ENCODE measurements around the gene SMYD2.

SMYD2 gene

DNA sequence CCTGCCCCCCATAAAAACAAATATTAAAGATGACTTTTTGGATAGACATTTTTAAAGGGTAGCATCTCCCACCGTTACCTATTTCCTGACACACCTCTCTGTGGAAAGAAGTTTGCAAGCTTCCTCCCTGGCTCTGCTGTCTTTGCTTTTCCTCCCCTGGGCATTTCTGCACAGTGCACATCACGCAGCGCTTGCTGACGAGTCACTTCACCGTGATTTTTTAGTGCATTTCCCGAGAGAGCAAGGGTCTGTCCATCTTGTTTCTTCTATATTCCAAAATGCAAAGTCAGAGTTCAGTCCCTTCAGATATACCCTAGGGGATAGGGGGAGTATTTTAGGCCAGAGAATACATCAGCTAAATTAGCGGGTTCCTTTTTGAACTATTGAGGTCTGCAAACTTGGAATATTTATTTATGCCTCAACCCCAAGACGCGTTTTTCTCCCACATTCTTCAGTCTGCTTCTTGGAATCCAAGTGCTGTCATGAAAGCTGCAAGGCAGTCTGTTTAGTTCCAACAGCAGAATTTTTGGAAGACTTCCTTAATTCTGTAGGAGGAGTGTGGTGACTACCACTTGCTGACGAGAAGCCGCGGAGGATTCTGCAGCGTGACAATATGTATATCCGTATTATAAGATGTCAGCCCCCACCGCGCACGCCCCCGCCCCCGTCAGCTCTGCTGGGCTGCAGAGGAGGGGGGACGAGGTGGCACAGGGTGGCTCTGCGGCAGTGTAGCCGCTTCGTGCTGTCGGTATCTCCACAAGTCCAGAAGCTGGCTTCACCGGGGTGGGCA lies 22.4 kb downstream of the SMYD2 start:
- DNase-seq (ENCODE audit: low read depth) = no peak
- TF ChIP-seq, protein P1, sequence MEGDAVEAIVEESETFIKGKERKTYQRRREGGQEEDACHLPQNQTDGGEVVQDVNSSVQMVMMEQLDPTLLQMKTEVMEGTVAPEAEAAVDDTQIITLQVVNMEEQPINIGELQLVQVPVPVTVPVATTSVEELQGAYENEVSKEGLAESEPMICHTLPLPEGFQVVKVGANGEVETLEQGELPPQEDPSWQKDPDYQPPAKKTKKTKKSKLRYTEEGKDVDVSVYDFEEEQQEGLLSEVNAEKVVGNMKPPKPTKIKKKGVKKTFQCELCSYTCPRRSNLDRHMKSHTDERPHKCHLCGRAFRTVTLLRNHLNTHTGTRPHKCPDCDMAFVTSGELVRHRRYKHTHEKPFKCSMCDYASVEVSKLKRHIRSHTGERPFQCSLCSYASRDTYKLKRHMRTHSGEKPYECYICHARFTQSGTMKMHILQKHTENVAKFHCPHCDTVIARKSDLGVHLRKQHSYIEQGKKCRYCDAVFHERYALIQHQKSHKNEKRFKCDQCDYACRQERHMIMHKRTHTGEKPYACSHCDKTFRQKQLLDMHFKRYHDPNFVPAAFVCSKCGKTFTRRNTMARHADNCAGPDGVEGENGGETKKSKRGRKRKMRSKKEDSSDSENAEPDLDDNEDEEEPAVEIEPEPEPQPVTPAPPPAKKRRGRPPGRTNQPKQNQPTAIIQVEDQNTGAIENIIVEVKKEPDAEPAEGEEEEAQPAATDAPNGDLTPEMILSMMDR (IDR thresholded peaks at IDR 0.05; ENCODE audit: insufficient read depth, low read depth, low read length, missing control alignments) = no peak
- H3K4me3 ChIP-seq (ENCODE audit: low read length) = no peak overlapping the region

DNA sequence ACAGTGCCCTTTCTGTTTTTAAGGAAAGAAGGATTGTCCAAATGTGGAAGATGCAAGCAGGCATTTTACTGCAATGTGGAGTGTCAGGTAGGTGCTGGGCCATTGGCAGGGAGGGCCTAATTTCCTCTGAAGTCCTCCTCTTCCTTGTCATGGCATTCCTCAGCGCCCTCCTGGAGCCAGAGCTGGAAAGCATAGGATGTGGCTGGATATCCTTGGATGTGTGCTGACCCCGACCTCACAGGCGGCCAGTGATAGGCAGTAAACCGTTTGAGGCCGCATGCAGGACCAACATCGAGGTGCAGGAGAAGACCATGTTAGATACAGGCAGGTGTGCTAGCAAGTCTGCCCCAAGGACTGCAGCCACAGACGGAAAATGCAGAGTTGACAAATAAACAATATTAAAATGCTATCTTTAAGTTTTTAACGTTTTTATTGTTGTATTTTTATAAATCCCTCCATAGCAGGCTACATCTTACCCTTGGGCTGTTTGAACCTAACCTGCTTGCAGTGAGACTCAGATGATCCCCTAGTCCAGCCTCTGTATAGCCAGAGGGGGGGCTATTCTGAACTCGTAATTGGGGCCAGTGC lies 24.3 kb downstream of the SMYD2 start:
- H3K4me3 ChIP-seq (ENCODE audit: low read length) = no peak overlapping the region
- no peak for DNase-seq (ENCODE audit: low read depth)
- TF ChIP-seq, protein P1 (IDR thresholded peaks at IDR 0.05; ENCODE audit: insufficient read depth, low read depth, low read length, missing control alignments) = no peak

DNA sequence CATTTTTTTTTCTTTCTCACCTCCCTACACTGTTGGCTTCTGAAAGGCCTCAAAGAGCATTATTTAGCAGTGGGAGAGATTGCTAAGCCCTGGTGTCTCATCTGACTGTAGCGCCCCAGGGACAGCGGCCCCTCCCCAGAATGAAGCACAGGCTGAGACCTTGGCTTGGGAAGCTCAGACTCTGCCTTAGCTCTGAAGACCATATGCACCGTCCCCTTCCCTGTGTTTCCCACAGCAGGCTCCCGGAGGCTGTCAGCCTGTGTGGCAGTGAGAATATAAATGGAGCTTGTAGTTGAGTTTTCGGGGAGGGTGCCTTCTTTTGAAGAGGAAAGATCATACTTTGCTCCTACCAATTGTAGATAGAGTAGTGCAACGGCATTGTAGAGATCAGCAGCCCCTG lies 25.3 kb downstream of the SMYD2 start:
- TF ChIP-seq, protein P1 (IDR thresholded peaks at IDR 0.05; ENCODE audit: insufficient read depth, low read depth, low read length, missing control alignments) = no peak
- DNase-seq (ENCODE audit: low read depth) = no peak
- H3K4me3 ChIP-seq (ENCODE audit: low read length) = no peak overlapping the region

DNA sequence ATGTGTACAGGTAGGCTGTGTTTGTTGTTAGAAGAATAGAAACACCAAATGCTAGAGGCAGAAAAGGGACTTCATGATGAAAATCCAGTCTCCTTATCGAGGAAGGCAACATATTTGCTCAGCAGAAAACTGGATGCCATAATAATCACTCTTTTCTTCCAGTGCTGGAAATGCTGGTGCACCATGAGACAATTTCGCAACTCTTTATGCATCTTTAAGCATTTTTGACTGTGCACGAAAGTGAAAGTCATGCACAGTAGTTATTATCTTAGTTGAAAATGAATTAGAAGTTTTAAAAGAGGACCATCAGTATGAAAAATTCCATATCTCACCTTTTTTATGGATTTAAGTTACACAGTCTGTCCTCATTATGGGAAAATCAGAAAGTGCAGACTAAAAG lies 29.1 kb downstream of the SMYD2 start:
- TF ChIP-seq, protein P1 (IDR thresholded peaks at IDR 0.05; ENCODE audit: insufficient read depth, low read depth, low read length, missing control alignments) = no peak
- no peak overlapping the region for H3K4me3 ChIP-seq (ENCODE audit: low read length)
- DNase-seq (ENCODE audit: low read depth) = no peak

DNA sequence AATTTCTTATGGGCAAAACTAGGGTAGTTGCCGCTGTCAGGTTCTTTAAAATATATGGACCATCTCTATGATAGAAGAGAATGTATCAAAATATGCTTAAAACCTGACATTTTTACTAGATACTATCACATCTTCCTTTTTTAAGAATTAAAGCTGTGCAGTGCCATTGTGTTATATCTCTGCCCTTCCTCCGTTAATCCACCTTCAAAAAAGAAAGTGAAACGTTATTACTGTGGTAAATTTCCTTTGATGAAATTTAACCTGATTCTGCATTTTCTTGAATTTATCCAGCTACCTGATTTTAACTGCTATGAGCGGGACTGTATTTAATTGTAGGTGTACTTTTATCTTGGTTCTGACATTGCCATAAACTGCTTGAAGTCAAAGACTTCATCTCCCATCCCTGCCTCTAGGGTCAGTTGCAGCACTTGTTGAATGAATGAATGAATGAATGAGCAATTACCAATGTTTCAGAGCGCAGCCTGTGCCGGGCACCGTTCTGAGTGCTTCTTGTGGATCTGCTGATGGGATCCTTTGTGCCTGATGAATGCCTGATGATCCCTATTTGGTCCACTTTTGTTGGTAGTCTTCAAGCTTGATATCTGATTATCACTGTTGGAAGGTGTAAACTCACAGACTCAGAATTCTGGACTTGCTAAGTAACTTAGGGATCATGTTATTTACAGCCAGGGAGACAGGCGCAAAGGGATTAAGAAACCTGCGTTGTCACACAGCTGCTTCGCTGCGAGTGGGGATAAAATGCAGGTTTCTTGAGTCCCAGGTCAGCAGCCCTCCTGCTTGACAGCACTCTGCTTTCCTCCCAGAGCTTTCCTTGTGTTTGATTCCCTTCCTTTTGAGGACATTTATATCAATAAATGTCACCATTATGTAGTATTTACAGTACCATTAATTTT lies 30.1 kb downstream of the SMYD2 start:
- no peak overlapping the region for H3K4me3 ChIP-seq (ENCODE audit: low read length)
- DNase-seq (ENCODE audit: low read depth) = no peak
- TF ChIP-seq, protein P1 (IDR thresholded peaks at IDR 0.05; ENCODE audit: insufficient read depth, low read depth, low read length, missing control alignments) = no peak

DNA sequence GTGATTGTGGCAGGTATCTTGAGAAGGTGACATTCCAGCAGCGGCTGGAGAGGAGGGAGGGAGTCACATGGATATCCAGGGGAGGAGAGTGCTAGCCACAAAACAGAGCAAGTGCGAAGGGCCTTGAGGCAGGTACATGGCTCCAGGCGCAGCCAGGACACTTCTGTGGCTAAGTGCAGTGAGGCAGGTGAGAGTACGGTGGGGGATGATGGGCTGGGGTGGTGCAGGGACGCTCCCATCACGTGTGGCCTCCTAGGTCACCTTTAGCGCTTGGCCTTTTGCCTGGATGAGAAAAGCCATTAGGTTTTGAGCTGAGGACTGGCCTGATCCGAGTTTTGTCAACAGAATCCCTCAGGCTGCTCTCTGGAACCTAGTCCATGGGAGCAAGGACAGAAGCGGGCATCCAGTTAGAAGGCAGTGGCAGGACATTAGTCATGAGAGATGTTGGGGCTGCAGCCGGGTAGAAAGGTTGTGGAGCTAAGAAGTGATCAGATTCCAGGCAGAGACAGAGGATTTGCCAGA lies 31.6 kb downstream of the SMYD2 start:
- no peak for DNase-seq (ENCODE audit: low read depth)
- TF ChIP-seq, protein P1 (IDR thresholded peaks at IDR 0.05; ENCODE audit: insufficient read depth, low read depth, low read length, missing control alignments) = no peak

More for the DNA sequence above, 31.6 kb downstream of the SMYD2 start:
- no peak overlapping the region for H3K4me3 ChIP-seq (ENCODE audit: low read length)
